GM19467 (cell line): ENCODE data around the gene FHAD1.
"Not testable (repeated sequence)": the region's sequence is repeated elsewhere in the genome, so short reads cannot be mapped to it uniquely, and the experiment has no call there.

Experiments
- ATAC-seq: cut with Tn5 transposase; IDR thresholded peaks from one replicate; pipeline ENCODE4 v1.9.1; 2021; ENCODE audit warnings: mild to moderate bottlenecking, moderate library complexity; ENCODE audit not compliant: unreplicated experiment

FHAD1 gene

DNA sequence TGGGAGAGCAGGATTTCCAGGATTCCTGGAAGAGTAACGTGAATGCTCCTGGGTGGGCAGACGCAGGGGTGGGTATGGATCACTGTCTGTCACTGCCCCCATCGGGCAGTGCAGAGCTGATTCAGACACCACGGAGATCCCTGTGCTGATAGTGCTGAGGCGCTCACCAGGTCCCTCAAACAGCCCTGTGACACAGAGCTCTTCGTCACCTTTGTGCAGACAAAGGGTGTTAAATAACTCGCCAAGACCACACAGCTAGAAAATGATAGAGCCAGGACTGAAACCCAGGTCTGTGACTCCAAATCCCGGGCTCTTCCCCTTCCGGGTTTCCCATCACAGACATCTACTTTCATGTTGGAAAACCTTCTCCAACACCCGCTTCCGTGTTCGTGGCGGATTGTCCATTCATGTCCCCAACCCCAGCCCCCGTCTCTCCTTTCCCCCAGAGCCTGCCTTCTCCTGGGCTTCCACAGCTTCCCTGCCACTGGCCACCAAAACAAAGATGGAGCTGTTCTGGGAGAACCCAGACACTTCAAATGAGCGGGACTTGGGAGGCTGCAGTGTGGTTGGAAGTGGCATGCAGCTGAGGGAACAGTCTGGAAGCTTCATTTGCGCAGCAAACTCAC is 165.3 kb downstream of the FHAD1 start:
- ATAC-seq = no peak

DNA sequence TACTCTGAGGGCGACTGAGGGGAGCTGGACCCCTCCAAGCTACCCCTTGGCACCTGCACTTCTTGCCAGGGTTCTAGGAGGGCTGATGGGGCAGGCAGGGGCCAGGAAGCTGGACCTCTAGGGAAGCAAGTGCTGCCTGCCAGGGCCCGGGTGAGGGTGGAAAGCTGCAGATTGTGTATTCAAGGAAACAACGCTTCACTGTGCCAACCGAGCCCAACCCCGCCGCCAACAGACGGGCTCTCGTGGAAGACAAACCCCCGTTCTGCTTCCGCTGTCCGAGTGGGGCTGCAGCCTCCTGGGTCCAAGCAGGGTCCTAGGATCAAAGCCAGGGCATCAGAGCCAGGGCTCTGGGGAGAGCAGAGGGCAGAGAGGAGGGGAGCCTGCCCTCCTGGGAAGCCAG is 165.8 kb downstream of the FHAD1 start:
- ATAC-seq = no peak

DNA sequence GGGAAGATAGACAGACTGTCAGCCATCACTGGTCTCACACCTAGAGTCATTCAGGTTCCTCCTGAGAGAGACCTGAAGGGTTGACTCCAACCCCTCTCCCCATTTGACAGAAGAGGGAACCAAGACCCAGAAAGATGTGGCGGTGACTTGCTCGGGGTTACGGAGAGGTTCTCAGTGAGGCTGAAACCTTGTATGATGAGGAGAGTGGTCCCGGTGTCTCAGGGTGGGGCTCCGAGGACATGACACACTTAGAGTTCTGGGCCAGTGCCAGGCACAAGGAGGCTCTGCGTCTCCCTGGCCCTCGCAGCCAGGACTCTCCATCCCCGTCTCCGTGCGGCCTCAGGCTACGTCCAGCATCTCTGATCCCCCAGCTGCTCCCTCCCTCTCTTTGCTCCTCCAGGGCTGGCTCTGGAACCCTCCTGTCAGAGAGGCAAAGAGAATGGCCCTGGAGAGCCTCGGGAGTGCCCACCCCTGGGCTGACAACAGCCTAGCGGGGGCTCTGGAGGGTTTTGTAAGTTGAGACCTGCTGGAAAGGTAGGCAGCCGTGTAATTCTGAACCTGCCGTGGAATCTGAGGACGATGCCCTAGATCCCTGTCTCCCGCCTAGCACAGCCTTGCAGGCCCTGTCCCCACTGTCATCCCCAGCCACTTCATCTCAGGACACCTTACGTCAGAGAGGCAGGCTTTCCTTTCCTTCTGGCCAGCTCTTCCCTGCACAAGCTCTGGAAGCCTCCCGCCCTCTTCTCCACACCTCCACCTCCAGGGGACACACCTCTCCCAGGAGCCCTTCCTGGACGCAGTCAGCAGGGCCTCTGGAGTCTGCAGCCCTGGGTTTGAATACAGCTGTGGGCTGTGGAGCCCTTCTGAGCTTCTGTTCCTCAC is 166.8 kb downstream of the FHAD1 start:
- no peak for ATAC-seq

DNA sequence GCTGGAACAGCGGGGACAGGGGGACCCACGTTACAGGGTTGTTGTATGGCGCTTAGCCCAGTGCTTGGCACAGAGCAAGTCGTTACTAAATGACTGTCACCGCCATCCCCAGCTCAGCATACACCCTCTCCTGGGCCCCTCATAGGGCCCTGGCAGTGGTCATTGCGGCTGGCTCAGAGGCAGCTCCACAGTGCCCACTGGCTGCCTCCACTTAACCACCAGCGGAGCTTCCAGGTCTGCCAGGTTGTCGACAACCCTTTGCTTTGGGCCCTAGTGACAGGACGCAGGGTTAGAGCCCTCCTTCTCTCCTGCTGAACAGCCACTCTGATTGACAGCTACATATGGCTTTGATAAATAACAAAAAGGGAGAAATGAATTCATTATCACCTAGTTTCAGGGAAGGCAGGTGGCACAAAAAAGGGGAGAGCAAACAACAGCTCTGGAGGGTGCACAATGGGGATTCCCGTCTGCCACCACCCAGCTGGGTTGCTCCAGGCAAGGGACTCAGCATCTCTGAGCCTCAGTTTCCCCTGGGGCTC is 167.5 kb downstream of the FHAD1 start:
- ATAC-seq = no peak

DNA sequence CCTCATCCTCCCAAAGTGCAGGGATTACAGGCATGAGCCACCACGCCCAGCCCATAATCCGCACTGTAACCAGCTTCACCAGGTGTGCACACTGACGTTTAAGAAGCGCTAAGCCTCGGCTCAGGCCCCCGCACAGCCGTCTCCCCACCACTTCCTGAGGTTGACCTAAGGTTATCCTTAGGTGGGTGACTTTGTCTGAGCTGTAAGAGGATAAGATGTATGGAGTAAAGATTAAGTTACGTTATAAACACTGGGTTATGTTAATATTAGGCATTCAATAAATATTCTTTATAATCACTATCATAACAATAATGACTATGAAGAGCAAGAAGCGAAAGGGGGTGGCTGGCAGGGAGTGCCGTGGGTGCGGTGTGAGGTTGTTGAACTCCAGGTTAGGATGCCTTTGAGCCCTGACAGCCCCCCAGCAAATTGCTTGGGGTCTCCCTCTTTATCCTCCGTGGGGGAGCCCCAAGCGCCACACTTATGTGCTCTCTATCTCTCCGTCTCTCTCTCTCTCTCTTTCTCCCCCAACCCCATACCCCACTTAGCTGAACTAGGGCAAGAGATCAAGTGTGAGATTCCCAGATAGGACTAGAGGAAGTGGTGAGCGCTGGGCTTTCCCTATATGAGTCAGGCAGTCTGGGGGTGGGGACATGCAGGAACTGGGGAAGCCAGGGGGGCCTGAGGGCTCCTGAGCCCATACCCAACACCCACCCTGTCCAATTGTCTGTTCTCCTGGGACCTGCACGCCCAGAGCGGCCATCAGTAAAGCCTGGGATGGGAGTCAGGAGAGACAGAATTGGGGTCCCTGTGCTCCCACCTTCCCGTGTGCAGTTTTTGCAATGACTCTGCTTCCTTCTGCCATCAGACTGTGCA is 170.3 kb downstream of the FHAD1 start:
- no peak for ATAC-seq

GRCh38 chr1:15418806-15419515 is 171.9 kb downstream of the FHAD1 start:
- ATAC-seq = no peak

DNA sequence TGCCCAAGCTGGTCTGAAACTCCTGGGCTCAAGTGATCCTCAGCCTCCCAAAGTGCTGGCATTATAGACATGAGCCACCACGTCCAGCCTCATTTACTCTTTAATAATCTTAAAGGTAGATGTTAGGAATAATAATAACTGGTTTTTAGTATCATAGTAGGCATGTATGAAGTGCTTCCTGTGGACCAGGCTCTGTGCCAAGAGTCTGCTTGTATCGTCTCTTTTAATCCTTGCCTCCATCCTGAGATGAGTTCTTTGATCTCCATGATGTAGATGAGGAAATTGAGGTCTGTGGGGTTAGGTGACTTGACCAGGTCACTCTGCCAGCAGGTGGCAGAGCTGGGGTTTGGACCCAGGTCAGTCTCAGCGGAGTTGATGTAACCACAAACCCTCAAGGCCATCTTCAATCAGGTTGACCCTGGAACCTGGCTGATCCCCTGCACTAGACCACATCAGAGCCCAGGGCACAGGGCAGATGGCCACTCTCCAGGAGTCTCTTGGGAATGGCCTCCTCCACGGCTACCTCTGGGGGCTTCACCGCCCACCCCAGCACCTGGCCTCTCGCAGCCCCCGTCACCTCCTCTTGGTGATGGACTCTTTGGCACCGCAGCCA is 173.9 kb downstream of the FHAD1 start:
- ATAC-seq = no peak

DNA sequence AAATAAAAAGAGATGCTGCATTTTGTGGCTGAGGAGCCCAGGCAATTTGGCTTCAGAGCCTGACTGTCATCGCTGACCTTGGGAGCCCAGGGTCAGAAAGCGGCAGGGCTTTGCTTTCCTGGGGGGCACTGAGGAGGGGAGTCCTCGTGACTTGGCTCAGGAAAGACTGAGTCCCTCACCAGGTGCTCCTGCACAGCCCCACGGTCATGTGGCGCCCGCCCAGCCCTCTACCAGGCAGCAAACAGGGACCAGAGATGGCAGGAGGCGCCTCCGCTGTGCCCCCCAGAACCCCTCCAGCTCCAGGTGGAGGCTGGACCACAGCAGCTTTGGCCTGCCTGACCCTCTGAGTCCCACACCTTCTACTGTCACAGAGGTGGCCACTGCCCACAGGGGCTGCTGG is 175.8 kb downstream of the FHAD1 start:
- no peak for ATAC-seq

GRCh38 chr1:15423355-15424077 is 176.5 kb downstream of the FHAD1 start:
- no peak for ATAC-seq

- ATAC-seq = no peak
These were observed 177.2 kb downstream of the FHAD1 start for GRCh38 chr1:15424146-15424667.

- ATAC-seq = no peak
These were observed 178.0 kb downstream of the FHAD1 start for GRCh38 chr1:15424981-15425380.

GRCh38 chr1:15425521-15425920 is 178.5 kb downstream of the FHAD1 start:
- no peak for ATAC-seq

DNA sequence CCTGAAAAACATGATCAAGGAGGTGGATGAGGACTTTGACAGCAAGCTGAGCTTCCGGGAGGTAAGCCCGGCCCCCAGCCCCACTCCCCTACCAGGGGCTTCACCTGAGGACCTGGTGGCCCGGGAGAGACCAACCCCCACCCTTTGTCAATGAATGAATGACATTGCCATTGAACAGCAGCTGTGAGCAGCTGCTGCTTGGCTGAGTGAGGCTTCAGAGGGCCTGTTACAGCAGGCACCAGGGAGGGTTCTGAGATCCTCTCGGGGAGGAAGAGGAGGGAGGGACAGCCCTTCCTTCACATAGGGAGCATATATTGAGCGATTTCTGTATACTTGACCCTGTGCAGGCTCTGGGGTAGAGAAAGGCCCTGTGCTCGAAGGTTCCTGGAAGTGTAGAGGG is 178.9 kb downstream of the FHAD1 start:
- ATAC-seq = no peak

- no peak for ATAC-seq
These were observed 179.7 kb downstream of the FHAD1 start for GRCh38 chr1:15426492-15427279.

DNA sequence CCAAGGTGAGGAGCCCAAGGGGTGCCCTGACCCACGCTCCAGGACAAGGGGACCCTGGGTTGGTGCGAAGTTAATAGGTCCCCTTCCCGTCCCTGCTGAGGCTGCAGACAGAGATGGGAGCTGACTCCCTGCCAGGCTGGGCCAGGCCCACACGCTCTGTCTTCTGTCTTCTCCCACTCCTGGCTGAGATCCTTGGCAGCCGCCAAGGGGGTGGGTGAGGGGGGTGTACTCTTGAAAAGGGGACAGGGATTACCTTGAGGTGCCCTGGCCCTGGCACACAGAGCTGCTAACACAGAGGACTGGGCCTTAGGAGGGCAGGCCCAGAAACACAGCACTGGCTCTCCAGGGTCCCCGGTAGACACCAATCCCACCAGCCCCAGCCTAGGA is 180.2 kb downstream of the FHAD1 start:
- no peak for ATAC-seq

- ATAC-seq = not testable (repeated sequence)
These were observed 181.2 kb downstream of the FHAD1 start for GRCh38 chr1:15428252-15428651.

DNA sequence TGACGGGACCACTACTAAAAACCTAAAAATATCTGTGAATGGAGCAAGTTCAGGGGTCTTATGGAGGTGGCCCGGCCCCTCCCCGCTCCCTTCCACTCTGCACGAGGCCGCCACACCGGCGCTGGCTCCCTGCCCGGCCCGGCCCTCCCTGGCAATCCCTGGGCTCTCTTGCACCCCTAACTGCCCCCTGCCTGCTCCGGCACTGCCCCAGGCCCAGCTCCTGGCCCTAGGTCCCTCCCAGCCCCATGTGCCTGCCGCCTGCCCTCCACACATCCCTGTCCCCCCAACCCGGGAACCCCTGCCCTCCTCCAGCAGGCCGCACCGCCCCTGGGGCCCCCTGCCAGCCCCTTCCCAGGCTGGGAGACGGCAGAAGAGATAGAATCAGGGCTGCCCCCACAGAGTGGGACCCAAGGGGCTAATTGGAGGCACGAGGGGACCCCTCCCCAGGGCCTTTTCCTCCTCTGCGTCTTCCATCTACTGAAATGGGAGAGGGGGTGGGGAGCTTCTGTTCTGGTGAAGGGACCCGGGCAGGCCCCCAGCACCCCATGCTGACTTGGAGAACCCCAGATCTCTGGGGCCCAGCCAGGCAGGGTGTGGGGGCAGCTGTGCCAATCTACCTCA is 181.9 kb downstream of the FHAD1 start:
- ATAC-seq = no peak

DNA sequence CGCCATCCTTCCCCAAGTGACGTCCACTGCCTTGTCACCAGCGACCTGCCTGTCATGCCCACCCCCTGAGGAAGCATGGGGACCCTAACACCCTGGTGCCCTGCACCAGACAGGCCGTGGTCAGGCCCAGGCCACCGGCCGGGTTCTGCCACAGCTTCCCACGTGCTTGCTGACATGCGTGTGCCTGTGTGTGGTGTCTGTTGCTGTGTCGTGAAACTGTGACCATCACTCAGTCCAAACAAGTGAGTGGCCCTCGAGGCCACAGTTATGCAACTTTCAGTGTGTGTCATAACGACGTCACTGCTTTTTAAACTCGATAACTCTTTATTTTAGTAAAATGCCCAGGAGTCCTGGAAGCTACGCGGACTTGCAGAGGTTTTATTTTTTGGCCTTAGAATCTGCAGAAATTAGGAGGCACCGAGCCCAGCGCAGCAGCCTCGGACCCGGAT is 182.7 kb downstream of the FHAD1 start:
- ATAC-seq = no peak
